ENCODE results near the gene KCNH4. TPM values are rescaled to one million over a fixed set of nuclear protein-coding genes. Genes with fewer than 3 reads are reported as not detected.
"Not testable (repeated sequence)": the region's sequence is repeated elsewhere in the genome, so short reads cannot be mapped to it uniquely, and the experiment has no call there.

KCNH4 gene
- not detected in 2 replicates for total RNA-seq

DNA sequence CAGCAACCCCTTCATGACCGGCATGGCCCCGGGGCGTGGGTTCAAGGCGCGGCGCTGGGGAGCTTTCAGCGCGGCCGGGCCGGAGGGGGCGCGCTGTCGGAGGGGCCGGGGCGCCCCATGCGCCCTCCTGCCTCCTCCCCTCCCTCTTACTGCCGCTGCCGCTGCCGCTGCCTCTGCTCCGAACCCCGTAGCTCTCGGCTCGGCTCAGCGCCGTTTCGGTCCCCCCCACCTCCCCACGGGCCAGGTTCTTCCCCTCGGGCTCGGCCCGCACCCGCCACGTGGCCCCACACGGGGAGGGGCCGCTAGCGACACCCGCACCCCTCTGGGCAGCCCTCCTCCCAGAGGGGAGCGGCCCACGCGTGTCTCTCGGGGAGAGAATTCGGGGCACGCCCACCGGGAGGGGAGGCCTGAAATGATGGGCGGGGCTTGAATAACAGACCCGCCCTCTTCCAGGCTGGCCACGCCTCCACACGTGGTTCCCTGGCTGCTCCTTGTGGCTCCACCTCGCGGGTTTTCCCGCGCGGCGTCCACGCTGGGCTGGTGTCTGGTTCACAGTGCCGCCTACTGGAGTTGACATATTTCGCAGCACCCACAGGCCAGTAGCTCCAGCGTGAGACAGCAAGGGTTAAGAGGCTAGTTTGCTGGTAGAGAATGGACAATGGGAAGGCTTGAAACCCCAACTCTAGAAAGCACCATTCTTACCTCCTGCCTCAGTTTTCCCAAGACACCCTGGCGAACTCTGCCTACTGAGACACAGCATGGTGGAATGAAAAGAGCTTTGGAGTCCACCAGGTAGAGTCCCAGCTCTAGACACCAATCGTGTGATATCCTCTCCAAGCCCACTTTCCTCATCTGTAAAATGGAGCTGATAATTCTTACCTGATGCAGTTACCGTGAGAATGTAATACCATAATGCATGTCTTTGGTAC is at the start of gene KCNH4:
Gene KCNH4, minus strand, starts transcription at position 221 of the 929 bp plus-strand sequence. Its CDS starts 197 bp downstream, at position 24.
- DNase-seq (ENCODE audit: low read depth): no peak

DNA sequence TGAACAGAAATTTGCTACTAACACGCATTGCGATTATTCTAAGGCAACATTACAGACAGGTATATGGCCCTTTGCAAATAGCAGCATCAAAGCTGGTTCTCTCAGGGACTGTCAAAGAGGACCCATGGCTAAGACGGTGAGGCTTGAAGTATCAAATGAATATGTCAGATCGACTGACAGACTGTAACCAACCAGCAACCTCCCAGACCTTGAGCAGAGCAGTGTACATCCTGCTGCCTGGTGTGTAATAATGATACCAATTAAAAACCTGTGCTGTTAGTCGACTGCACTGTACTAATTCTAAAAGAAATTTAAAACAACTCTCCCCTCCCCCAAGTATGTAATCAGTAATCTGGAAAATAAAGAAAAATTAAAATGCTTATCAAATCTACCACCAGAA is 49.3 kb upstream of the KCNH4 start:
- no peak overlapping the region for H3K4me3 ChIP-seq (ENCODE audit: low read depth, low read length)
- TF ChIP-seq, protein P1, sequence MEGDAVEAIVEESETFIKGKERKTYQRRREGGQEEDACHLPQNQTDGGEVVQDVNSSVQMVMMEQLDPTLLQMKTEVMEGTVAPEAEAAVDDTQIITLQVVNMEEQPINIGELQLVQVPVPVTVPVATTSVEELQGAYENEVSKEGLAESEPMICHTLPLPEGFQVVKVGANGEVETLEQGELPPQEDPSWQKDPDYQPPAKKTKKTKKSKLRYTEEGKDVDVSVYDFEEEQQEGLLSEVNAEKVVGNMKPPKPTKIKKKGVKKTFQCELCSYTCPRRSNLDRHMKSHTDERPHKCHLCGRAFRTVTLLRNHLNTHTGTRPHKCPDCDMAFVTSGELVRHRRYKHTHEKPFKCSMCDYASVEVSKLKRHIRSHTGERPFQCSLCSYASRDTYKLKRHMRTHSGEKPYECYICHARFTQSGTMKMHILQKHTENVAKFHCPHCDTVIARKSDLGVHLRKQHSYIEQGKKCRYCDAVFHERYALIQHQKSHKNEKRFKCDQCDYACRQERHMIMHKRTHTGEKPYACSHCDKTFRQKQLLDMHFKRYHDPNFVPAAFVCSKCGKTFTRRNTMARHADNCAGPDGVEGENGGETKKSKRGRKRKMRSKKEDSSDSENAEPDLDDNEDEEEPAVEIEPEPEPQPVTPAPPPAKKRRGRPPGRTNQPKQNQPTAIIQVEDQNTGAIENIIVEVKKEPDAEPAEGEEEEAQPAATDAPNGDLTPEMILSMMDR (conservative IDR thresholded peaks at IDR 0.05; ENCODE audit: low read depth, low read length): no peak
- DNase-seq (ENCODE audit: low read depth): no peak

More for the DNA sequence above, at the start of gene KCNH4:
- TF ChIP-seq, protein P1 (conservative IDR thresholded peaks at IDR 0.05; ENCODE audit: low read depth, low read length): peak; percentile 69
- peak within 1 kb of the TSS; percentile 39 for H3K4me3 ChIP-seq (ENCODE audit: low read depth, low read length)

DNA sequence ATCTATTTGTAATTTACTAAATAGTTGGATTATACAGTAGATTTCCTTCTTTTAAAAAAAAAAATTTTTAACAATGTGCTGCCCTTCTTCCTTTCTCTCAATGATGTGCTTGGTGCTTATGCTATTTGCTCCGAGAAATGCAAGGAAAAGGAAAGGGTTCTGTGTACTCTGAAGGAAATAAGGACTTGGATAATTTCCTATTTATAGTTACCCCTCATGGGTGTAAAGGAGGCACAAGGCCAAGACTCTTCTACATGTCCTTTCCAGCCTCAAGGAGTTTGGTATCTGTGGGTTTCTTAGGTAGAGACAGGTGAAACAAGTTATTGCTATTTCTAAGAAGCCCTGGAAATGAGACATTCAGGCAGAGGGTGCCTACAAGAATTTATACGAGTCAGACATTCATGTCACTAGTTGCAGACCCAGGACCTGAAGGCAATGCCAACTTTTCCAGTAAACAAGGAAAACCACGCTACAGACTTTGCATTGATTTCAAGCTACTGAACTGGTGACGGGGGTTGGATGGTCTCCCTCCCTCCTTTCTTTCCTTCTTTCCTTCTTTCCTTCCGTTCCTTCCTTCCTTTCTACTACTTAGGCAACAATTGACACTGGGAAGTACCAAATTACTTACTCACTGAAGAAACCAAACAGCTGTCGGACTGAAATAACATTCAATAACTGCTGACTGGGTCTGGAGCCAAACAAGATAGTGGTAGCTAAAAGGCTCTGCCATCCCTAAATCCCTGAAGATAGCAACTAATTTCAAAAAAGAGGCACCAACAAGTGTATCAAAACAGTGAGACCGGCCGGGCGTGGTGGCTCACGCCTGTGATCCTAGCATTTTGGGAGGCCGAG is 47.1 kb upstream of the KCNH4 start:
- no peak overlapping the region for H3K4me3 ChIP-seq (ENCODE audit: low read depth, low read length)
- TF ChIP-seq, protein P1 (conservative IDR thresholded peaks at IDR 0.05; ENCODE audit: low read depth, low read length): no peak
- DNase-seq (ENCODE audit: low read depth): no peak

DNA sequence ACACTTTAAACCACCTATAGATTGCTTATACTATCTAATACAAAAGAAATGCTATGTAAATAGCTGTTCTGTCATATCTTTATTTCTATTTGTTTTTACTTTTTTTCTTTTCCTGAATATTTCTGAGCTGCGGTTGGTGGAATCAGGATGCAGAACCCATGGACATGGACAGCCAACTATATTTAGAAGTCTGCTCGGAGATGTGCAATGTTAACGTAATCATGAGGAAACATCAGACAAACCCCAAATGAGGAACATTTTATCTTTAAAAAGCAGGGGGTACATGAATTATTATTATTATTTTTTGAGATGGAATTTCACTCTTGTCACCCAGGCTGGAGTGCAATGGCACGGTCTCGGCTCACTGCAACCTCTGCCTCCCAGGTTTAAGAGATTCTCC is 44.7 kb upstream of the KCNH4 start:
- no peak overlapping the region for H3K4me3 ChIP-seq (ENCODE audit: low read depth, low read length)
- TF ChIP-seq, protein P1 (conservative IDR thresholded peaks at IDR 0.05; ENCODE audit: low read depth, low read length): no peak
- no peak for DNase-seq (ENCODE audit: low read depth)

DNA sequence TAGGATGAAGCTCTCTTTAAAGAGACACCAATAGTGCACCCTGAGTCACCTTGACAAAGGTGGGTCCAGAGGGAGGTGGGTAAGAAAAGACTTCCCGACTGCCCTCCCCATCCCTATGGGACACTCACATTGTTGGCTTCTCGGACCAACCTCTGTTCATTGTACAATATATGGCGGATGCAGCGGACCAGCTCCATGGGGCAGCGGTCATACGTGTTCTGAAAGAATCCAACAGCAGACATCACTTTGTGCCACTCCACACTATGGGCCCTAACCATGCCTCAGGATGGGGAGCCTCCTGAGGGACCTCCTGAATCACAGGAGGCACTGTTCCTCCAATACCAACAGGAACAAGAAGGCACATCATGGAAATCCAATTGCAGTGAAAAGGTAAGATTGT is 43.7 kb upstream of the KCNH4 start:
- DNase-seq (ENCODE audit: low read depth): no peak
- TF ChIP-seq, protein P1 (conservative IDR thresholded peaks at IDR 0.05; ENCODE audit: low read depth, low read length): no peak
- H3K4me3 ChIP-seq (ENCODE audit: low read depth, low read length): no peak overlapping the region

DNA sequence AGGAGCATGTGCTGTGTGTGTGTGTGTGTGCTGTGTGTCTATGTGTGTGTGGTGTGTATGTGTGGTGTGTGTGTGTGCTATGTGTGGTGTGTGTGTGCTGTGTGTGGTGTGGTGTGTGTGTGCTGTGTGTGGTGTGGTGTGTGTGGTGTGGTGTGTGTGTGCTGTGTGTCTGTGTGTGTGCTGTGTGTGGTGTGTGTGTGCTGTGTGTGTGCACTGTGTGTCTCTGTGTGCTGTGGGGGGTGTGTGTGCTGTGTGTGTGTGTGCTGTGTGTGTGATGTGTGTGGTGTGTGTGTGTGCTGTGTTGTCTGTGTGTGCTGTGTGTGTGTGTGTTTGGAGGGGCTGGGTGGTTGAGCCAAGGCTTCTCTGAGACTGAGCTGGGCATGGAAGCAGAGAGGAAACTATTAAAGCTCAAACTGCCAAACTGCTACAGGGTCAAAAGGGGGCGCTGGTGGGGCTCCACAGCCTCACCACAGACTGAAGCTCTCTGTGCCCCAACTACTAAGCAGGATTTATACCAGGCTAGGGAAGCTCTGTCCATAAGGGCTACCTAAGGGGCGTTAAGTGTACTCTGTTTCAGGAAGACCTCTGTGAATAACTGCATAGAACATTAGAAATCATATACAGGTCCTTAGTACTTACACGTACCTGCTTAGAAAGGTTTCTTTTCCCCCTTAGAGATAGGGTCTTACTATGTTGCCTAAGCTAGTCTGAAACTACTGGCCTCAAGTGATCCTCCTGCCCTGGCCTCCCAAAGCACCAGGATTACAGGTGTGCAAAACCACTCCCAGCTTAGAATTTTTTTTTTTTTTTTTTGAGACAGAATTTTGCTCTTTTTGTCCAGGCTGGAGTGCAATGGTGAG is 41.2 kb upstream of the KCNH4 start:
- TF ChIP-seq, protein P1 (conservative IDR thresholded peaks at IDR 0.05; ENCODE audit: low read depth, low read length): peak; percentile 84
- no peak overlapping the region for H3K4me3 ChIP-seq (ENCODE audit: low read depth, low read length)
- DNase-seq (ENCODE audit: low read depth): no peak

DNA sequence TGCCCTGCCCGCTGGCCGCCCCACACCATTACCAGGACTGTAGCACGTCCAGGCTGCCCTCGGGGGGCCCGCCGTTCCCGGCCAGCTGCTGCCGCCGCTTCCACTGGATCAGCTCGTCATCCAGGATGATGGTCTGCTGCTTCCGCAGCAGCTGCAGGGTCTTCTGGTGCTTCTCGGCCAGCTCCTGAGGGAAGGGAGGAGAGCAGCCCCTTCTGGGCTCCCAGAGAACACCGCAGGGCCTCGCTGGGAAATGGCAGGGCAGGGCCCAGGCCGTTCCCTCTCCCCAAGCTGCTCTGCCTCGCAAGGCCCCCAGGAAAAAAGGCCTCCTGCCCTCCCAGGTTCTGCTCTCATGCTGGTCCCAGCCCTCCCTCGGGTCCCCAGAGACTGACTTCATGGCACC is 38.3 kb upstream of the KCNH4 start:
- DNase-seq (ENCODE audit: low read depth); H3K4me3 ChIP-seq (ENCODE audit: low read depth, low read length): not testable (repeated sequence)

Measured in epithelial cell of proximal tubule (primary cell).